SK-N-DZ (cell line): ENCODE data around the gene RAI1.

Experiments used
- DNase-seq: peaks from one replicate; pipeline ENCODE4 v3.0.0-alpha.2; 2015; ENCODE audit warnings: low spot score

Gene RAI1

GRCh38 chr17:17730250-17730935 lies 49.1 kb downstream of the RAI1 start:
- no peak for DNase-seq

DNA sequence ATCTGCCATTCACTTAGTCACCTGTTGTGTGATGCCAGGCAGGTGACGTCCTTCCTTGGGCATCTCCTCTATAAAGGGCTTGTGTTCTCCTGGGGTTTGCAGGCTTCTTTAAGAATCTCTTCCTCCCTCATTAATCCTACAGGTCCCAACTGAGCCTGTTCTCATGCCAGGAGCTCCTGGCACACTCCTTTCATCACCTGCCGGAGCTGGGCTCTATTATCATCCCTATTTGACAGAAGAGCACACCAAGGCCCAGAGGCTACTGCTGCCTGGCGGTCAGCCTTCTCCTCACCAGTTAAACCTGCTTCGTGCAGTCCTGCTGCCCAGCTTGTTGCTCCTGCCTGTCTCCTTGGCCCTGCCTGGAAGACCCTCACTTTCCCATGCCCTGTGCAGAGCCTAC lies 51.2 kb downstream of the RAI1 start:
- DNase-seq, result no peak

- no peak for DNase-seq
Measured at GRCh38 chr17:17732892-17733670, 51.8 kb downstream of the RAI1 start.

DNA sequence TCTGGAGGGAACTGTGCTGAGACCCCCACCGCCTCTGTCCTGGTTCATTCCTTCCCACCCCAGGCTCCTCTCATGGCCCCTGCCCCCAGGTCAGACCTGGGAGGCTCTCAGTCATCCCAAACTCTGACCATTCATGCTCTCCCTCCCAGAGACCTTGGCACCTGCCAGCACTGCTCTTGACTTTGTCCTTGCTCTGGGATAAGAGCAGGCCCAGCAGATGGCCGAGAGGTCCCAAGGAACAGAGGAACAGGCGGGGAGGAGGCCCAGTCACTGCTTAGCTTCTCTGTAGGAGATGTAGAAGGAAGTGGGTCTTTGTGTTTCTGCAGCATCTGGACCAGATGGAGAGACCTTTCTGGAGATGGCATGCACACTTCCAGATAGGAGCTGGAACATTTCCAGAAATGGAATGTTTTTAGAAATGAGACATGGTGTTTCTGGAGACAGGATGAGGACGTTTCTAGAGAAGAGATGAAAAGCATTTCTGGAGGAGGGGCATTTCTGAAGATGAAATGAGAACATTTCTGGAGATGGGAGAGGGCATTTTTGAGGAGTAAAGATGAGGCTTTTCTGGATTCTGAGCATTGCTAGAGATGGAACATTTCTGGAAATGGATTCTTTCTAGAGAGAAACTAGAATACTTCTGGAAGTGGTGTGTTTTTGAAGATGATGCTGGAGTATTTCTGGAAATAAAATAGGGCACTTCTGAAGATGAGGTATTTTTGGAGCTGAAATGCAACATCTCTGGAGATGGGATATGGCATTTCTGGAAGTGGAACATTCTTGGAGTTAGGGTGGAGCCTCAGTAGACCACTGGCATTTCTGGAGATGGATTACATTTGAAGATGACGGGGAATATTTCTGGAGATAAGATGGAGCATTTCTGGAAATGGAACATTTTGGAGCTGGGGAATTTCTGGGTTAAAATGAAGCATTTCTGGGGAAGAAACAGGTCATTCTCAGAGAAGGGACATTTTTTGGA lies 55.2 kb downstream of the RAI1 start:
- DNase-seq, result no peak

DNA sequence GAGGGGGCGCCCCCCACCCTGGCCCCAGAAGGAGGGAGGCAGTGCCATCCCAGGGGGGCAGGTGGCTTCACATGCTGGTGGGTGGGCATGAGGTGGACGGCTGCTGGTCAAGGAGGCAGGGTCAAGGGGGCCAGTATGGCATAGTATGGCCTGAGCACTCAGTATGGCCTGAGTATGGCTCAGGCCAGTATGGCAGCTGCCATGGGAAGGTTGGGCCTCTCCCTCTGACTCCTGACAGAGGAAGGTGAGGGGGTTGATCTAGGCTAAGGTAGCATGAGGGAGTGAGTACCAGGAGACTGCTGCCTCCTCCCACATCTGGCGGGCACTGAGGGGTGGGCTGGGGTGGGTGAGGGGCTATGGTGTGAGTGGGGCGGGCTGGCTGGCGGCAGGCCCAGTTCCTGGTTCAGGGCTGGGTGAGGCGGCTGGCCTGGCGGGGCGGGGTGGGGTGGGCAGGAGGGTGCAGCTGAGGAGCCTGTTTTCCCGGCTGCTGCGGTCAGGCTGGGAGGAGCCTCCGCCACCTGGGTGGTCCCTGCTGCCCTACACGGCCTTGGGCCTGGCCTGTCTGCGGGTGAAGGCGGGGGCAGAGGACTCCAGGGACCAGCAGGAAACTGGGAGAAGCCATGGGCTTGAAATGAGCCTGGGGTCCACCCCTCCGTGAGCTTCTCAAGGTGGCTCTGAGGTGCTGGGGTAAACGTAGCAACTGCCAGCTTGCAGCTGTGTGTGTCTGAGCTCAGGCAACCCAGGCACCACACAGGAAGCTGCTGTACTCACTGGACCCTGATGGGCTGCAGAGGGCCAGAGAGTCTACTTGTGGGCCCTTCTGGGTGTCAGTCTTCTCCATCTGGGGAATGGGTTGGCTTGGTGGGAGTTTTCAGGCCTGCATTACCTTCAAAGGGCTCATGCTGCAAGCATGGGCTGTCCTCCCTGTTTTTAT lies 57.0 kb downstream of the RAI1 start:
- no peak for DNase-seq

DNA sequence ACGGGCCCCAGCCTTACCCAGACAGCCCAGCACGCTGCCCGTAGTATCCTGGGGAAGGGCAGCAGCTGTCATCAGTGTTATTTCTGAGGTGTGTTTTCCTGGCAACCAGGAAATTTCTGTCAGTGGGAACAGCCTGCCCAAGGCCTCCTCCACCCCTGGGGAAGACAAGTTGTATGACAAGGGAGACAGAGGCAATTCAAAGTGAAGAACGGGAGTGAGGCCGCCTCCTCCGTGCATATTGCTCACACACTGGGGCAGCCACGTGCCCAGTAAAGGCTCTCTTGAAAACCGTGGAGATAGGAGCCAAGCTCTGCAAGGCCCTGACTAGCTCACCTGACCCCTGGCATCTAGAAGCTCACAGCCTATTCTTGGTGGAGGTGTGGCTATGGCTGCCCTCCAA lies 57.6 kb downstream of the RAI1 start:
- DNase-seq, result no peak

- DNase-seq, result no peak
Measured at GRCh38 chr17:17739388-17740066, 58.3 kb downstream of the RAI1 start.

DNA sequence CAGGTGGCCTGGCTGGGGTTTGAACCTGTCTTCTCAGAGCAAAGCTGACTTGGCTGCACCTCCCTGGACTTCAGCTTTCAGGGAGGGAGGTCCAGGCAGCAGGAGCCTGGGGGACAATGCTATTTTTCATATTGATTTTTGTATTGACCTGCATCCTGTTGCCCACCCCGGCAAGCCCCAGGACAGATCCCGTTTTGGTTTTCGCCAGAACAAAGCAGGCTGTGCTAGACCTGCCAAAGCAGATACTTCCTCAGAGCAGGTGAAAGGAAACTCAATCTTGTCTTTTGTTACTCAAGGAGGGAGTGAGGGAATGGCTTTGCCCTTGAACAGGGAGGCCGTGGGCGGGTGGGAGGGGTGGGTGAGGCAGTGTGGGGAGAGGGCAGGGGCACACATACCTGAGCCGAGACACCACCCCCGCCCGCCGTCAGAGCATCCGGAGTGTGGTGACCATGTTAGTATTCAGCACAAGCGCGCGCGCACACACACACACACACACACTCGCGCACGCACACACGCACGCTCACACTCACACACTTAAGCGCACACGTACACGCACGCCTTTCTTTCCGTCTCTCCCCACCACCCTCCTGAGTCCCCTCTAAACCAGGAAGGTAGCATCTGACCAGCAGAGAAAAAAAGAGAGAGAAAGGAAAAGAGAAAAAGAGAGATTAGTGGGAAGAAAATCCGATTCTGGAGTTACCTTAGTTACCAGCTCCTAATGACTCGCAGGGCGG lies 59.5 kb downstream of the RAI1 start:
- DNase-seq, result no peak

- no peak for DNase-seq
Measured at GRCh38 chr17:17741349-17742023, 60.2 kb downstream of the RAI1 start.

- DNase-seq, result no peak
Measured at GRCh38 chr17:17742133-17742621, 60.9 kb downstream of the RAI1 start.

- no peak for DNase-seq
Measured at GRCh38 chr17:17742688-17743390, 61.6 kb downstream of the RAI1 start.

GRCh38 chr17:17743391-17744112 lies 62.3 kb downstream of the RAI1 start:
- DNase-seq, result no peak

GRCh38 chr17:17744116-17744515 lies 62.9 kb downstream of the RAI1 start:
- no peak for DNase-seq

DNA sequence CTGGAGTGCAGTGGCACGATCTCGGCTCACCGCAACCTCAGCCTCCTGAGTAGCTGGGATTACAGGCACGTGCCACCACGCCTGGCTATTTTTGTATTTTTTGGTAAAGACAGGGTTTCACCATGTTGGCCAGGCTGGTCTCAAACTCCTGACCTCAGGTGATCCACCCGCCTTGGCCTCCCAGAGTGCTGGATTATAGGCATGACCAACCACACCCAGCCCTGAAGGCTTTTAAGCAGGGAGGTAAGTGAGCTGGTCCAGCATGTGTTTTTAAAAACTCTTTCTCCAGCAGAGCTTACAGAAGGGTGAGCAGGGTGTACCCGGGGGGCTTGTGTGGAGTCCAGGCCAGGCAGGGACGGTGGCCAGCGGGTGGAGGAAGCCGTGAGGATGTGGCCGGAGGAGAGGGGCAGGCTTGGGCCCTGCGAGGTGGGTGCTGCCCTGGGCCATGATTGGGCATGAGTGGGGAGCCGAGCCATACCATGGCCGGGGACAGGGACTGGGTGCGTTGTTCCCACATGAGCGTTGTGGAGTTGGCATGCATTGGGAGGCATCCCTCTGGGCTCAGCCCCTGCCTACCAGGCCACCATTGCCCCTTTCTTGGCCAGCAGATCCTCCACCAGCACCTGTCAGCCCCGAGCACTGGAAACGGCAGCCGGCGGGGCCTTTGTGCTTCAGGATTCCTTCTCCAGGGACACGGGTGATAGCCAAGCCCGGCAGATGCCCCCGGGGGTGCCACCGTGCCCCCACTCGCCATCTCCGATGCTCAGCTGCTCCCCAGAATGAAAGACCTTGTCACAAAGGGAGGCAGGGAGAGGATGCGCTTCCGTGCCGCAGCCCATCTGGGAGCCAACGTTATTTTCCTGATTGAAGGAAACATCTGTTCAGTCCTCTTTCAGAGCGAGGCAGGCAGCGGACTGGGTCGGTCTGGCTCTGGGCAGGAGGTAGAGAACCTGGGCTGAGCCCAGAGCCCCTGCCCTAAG lies 64.5 kb downstream of the RAI1 start:
- no peak for DNase-seq

- DNase-seq, result no peak
Measured at GRCh38 chr17:17748179-17748578, 66.9 kb downstream of the RAI1 start.

GRCh38 chr17:17748604-17749003 lies 67.3 kb downstream of the RAI1 start:
- no peak for DNase-seq
